HEK293 (cell line): ENCODE results near the gene IFNL1.

Source experiments
- YY1 ChIP-seq: fragments of 450-650 bp; formaldehyde crosslinking; IDR thresholded peaks from 2 replicates; pipeline ENCODE4 v1.5.1; 2018; ENCODE audit warnings: missing biosample characterization, missing genetic modification characterization
- ZNF274 ChIP-seq, 2 experiments: fragments of 200-500 bp in 1 of 2; fragments of 450-650 bp in 1 of 2; sonication (Bioruptor generic) in 1 of 2; formaldehyde crosslinking in 1 of 2; IDR thresholded peaks; 2 replicates each; pipeline versions ENCODE4 v1.5.1 to v1.6.1; 2014 to 2016; ENCODE audit warnings: borderline replicate concordance in 1 of 2, inconsistent platforms in 1 of 2, low read length in 1 of 2, missing biosample characterization in 1 of 2, missing genetic modification characterization in 1 of 2
- ZNF391 ChIP-seq: fragments of 450-650 bp; formaldehyde crosslinking; IDR thresholded peaks from 2 replicates; pipeline ENCODE4 v1.5.1; 2016; ENCODE audit warnings: low read depth, missing biosample characterization, missing genetic modification characterization, borderline replicate concordance
- ZNF677 ChIP-seq: fragments of 450-650 bp; IDR thresholded peaks from 2 replicates; pipeline ENCODE4 v1.5.0; 2018; ENCODE audit warnings: missing biosample characterization, mild to moderate bottlenecking, missing genetic modification characterization, moderate library complexity
- TF ChIP-seq, protein P1 (sequence below): fragments of 450-650 bp; formaldehyde crosslinking; IDR thresholded peaks from 2 replicates; pipeline ENCODE4 v1.5.1; 2016; ENCODE audit warnings: missing biosample characterization, missing genetic modification characterization
- TF ChIP-seq, protein P2 (sequence below): fragments of 450-650 bp; formaldehyde crosslinking; IDR thresholded peaks from 2 replicates; pipeline ENCODE4 v1.5.1; 2016; ENCODE audit warnings: missing biosample characterization, missing genetic modification characterization

DNA sequence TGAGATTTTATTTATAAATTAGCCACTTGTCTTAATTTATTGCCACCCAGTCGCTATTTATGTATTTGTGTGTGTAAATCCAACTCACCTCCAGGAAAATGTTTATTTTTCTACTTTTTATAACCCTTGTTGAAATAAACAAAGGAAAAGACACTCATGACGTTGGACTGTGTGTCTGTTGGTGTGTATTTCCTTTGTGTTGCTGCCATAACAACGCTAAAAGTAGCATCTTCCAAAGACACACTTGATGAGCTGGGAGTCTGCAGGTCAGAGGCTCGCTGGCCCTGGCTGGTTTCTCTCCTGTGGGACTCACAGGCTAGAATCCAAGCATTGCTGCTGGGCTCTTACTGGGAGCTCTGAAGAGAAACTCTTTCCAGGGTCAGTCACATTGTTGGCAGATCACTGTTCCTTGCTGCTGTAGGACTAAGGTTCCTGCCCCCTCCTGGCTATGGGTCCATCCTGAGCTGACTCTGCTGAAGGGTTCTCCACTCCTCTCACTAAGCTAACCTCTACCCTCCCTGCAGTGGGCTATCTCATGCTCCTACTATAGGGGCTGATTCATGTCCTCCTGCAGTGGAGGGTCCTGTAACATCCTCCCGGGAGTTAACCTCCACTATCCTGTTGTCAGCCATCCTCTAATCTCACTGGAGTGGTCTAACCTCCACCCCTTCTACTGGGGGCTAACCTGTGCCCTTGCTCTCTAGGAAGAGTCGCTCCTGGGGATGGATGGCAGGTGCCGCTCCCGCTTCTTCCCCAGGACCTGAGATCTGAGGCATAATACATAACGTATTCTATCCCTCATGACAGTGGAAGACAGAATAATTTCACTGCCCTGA, 26.0 kb upstream of the IFNL1 start:
- TF ChIP-seq ZNF274 (IDR thresholded peaks at IDR 0.05; ENCODE audit: low read length) (no peak), ZNF274 (tag by site-specific recombination; IDR thresholded peaks at IDR 0.05; ENCODE audit: borderline replicate concordance) (no peak), YY1 (tag by site-specific recombination) (no peak), ZNF391 (no peak), ZNF677 (tag by site-specific recombination) (no peak)
- TF ChIP-seq, protein P1, sequence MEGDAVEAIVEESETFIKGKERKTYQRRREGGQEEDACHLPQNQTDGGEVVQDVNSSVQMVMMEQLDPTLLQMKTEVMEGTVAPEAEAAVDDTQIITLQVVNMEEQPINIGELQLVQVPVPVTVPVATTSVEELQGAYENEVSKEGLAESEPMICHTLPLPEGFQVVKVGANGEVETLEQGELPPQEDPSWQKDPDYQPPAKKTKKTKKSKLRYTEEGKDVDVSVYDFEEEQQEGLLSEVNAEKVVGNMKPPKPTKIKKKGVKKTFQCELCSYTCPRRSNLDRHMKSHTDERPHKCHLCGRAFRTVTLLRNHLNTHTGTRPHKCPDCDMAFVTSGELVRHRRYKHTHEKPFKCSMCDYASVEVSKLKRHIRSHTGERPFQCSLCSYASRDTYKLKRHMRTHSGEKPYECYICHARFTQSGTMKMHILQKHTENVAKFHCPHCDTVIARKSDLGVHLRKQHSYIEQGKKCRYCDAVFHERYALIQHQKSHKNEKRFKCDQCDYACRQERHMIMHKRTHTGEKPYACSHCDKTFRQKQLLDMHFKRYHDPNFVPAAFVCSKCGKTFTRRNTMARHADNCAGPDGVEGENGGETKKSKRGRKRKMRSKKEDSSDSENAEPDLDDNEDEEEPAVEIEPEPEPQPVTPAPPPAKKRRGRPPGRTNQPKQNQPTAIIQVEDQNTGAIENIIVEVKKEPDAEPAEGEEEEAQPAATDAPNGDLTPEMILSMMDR (tag by site-specific recombination): no peak
- TF ChIP-seq, protein P2, sequence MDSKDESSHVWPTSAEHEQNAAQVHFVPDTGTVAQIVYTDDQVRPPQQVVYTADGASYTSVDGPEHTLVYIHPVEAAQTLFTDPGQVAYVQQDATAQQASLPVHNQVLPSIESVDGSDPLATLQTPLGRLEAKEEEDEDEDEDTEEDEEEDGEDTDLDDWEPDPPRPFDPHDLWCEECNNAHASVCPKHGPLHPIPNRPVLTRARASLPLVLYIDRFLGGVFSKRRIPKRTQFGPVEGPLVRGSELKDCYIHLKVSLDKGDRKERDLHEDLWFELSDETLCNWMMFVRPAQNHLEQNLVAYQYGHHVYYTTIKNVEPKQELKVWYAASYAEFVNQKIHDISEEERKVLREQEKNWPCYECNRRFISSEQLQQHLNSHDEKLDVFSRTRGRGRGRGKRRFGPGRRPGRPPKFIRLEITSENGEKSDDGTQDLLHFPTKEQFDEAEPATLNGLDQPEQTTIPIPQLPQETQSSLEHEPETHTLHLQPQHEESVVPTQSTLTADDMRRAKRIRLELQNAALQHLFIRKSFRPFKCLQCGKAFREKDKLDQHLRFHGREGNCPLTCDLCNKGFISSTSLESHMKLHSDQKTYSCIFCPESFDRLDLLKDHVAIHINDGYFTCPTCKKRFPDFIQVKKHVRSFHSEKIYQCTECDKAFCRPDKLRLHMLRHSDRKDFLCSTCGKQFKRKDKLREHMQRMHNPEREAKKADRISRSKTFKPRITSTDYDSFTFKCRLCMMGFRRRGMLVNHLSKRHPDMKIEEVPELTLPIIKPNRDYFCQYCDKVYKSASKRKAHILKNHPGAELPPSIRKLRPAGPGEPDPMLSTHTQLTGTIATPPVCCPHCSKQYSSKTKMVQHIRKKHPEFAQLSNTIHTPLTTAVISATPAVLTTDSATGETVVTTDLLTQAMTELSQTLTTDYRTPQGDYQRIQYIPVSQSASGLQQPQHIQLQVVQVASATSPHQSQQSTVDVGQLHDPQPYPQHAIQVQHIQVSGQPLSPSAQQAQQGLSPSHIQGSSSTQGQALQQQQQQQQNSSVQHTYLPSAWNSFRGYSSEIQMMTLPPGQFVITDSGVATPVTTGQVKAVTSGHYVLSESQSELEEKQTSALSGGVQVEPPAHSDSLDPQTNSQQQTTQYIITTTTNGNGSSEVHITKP (tag by site-specific recombination): no peak
